Measurements from ENCODE around the gene TREM1.

GRCh38 chr6:41331401-41332150, 45.1 kb upstream of the TREM1 start:
- TF ChIP-seq POLR2AphosphoS5 (IDR thresholded peaks at IDR 0.05; ENCODE audit: insufficient read depth, low read depth, low read length): no peak
- no peak for TF ChIP-seq CTCF (IDR thresholded peaks at IDR 0.05; ENCODE audit: extremely low read depth in 1 of 2, insufficient read depth in 1 of 2, low read depth in 1 of 2, low read length in 2 of 2)
- no peak for TF ChIP-seq FOS (IDR thresholded peaks at IDR 0.05; ENCODE audit: borderline replicate concordance, insufficient read depth, low read length)
- TF ChIP-seq EZH2 (IDR thresholded peaks at IDR 0.05; ENCODE audit: borderline replicate concordance, low read depth, low read length, severe bottlenecking): no peak

Data from endothelial cell of umbilical vein (primary cell).